Renal cortex interstitium (tissue), 11 donors: ENCODE data around the gene ZNF346. TPM values are rescaled to one million over a fixed set of nuclear protein-coding genes. Genes with fewer than 3 reads are reported as not detected.

Experiments used
- DNase-seq, 11 donors: peaks; one replicate each; pipeline ENCODE4 v3.0.0-alpha.2; 2013; ENCODE audit warnings: low read depth in 9 of 11, low spot score in 4 of 11; ENCODE audit errors: extremely low read depth in 1 of 11
- polyA plus RNA-seq, 3 donors: library from polyadenylated mRNA; unstranded; fragments of 120-200 nt; gene quantifications; one replicate each; pipeline ENCODE4 v1.2.1, GENCODE V29; 2013; ENCODE audit not compliant: insufficient read length in 3 of 3

The ZNF346 gene
- polyA plus RNA-seq, 3 donors = 22.2 to 26.6 (median 24.5) TPM

- DNase-seq = no peak
Measured at GRCh38 chr5:177087398-177088005, 65.0 kb downstream of the ZNF346 start.

- DNase-seq = no peak
Measured at GRCh38 chr5:177089127-177089526, 66.6 kb downstream of the ZNF346 start.

- no peak for DNase-seq
Measured at GRCh38 chr5:177089825-177090641, 67.5 kb downstream of the ZNF346 start.

- DNase-seq = no peak
Measured at GRCh38 chr5:177090813-177091212, 68.3 kb downstream of the ZNF346 start.

- no peak for DNase-seq
Measured at GRCh38 chr5:177091232-177091631, 68.7 kb downstream of the ZNF346 start.

- DNase-seq = no peak
Measured at GRCh38 chr5:177092178-177093081, 69.9 kb downstream of the ZNF346 start.

GRCh38 chr5:177093082-177093712, 70.7 kb downstream of the ZNF346 start:
- DNase-seq = no peak

GRCh38 chr5:177093803-177094202, 71.3 kb downstream of the ZNF346 start:
- DNase-seq = no peak

GRCh38 chr5:177094224-177095087, 72.0 kb downstream of the ZNF346 start:
- DNase-seq = peak in 6 of 11 donors; percentile 64 to 84 (median 70)

GRCh38 chr5:177095088-177095669, 72.7 kb downstream of the ZNF346 start:
- DNase-seq = no peak

- no peak for DNase-seq
Measured at GRCh38 chr5:177096162-177097015, 73.9 kb downstream of the ZNF346 start.

- no peak for DNase-seq
Measured at GRCh38 chr5:177097016-177097985, 74.8 kb downstream of the ZNF346 start.

GRCh38 chr5:177098120-177098469, 75.6 kb downstream of the ZNF346 start:
- no peak for DNase-seq

GRCh38 chr5:177098470-177099141, 76.1 kb downstream of the ZNF346 start:
- DNase-seq = peak in 2 of 11 donors; percentile 47 to 51

GRCh38 chr5:177099422-177100093, 77.1 kb downstream of the ZNF346 start:
- DNase-seq = no peak
